AG04449 (cell line): ENCODE measurements around the gene ZNF654.
"Not testable (repeated sequence)": the region's sequence is repeated elsewhere in the genome, so short reads cannot be mapped to it uniquely, and the experiment has no call there.

Source experiments
- CTCF ChIA-PET: fragments of 350-600 bp; formaldehyde crosslinking; extraction: SDS; loops from one replicate; lab custom pipeline; 2021; ENCODE audit warnings: antibody characterized with exemption; lab: Yijun Ruan, JAX
- POLR2A ChIA-PET: fragments of 400-600, 350-600 bp; formaldehyde crosslinking; extraction: SDS; loops from one replicate; lab custom pipeline; 2020; ENCODE audit warnings: antibody characterized with exemption, inconsistent platforms; lab: Yijun Ruan, JAX
- DNase-seq: peaks from one replicate; pipeline ENCODE4 v3.0.0-alpha.2; 2010; ENCODE audit warnings: low read depth, low spot score
- H3K4me3 ChIP-seq: 2 replicates; pipeline ENCODE4 v1.5.1; 2011; ENCODE audit warnings: low read depth, mild to moderate bottlenecking, control low read depth, low read length
- TF ChIP-seq, protein P1 (sequence below): IDR thresholded peaks from one replicate; pipeline ENCODE4 v1.5.1; 2011; ENCODE audit warnings: mild to moderate bottlenecking, moderate library complexity, low read length, control low read depth, inconsistent platforms; ENCODE audit not compliant: insufficient read depth; ENCODE audit errors: missing control alignments

ZNF654 gene

DNA sequence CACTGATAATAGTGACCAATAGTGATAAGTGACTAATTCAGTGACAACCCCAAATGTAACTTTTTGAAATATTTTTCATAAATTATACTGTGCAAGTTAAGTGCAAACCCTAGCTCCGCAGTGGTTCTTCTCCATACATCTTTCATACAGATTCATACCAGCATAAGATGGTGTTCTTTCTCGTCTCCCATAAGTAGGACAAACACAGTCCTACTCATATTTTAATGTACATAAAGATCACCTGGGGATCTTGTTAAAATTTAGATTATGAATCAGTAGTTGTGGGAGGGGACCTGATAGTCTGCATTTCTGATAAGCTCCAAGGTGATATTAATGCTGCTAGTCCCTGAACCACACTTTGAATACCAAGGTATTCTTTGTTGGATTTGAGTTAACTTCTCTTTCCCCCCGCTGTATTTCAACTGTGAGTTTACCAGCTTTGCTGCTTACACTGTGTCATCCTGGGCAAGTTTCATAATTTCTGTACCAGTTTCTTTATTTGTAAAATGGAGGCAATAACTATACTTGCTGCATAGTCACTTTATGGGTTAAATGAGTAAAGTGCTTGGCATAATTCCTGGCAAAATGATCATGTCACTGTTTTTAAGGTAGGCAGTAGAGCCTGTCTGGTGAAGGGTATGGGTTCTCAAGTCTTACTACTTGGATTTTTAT, 56.0 kb downstream of the ZNF654 start:
- CTCF ChIA-PET, result interaction anchor here (1.1 to 6.4 kb wide), 7 partner anchors 9 to 110 kb away, joined by 3 to 49 read pairs (median 10); no protein-coding TSS in a partner anchor
- TF ChIP-seq, protein P1, sequence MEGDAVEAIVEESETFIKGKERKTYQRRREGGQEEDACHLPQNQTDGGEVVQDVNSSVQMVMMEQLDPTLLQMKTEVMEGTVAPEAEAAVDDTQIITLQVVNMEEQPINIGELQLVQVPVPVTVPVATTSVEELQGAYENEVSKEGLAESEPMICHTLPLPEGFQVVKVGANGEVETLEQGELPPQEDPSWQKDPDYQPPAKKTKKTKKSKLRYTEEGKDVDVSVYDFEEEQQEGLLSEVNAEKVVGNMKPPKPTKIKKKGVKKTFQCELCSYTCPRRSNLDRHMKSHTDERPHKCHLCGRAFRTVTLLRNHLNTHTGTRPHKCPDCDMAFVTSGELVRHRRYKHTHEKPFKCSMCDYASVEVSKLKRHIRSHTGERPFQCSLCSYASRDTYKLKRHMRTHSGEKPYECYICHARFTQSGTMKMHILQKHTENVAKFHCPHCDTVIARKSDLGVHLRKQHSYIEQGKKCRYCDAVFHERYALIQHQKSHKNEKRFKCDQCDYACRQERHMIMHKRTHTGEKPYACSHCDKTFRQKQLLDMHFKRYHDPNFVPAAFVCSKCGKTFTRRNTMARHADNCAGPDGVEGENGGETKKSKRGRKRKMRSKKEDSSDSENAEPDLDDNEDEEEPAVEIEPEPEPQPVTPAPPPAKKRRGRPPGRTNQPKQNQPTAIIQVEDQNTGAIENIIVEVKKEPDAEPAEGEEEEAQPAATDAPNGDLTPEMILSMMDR, result no peak
- H3K4me3 ChIP-seq, result no peak overlapping the region
- no peak for DNase-seq
- POLR2A ChIA-PET, result no interaction called here

DNA sequence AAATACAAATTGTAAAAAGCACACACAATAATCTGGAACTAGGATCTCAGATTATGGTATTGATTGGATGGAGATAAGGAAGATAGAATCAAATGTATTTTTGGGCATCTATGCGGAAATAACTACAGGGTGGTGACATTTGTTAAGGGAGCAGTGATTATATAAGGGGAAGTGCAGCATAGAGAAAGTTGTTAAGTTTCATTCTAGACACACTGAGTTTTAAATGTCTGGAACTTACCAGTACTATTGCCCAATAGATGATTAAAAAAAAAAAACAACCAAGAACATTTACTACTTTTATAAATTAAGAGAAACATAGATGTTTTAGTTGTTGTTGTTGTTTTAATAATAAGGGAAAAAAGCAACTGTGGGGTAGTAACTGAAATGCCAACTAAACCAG, 58.6 kb downstream of the ZNF654 start:
- no peak overlapping the region for H3K4me3 ChIP-seq
- TF ChIP-seq, protein P1, result no peak
- DNase-seq, result no peak
- ChIA-PET POLR2A (no interaction called here), CTCF (no interaction called here)

DNA sequence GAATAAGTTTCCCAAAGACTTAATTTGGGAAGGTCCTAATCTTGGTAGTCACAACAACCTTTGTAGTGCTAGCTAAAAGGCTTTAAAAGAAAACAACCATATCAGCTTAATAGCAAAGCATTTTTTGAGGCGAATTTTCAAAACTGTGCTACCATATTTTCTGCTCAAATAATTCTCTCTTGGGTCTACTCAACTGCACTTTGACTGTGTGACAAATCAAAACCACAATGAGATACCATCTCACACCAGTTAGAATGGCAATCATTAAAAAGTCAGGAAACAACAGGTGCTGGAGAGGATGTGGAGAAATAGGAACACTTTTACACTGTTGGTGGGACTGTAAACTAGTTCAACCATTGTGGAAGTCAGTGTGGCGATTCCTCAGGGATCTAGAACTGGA, 59.5 kb downstream of the ZNF654 start:
- CTCF ChIA-PET, DNase-seq, H3K4me3 ChIP-seq, POLR2A ChIA-PET: not testable (repeated sequence)

DNA sequence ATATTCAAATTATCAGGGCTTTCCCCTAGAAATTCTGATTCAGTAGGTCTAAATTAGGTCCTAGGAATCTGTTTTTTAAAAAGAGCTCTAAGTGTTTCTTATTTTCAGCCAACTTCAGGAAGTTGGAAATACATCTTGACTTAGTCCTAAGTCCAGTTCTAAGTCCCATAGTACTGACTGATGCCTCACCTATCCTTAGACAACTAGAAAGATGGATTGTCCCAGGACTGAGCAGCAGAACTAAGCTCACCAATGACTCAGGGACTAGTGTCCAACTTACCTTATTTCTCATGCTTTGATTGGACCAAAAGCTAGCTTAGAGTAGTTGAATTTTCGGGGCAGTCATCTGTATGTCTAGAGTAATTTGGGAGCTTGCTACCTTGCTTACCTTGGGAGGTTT, 64.5 kb downstream of the ZNF654 start:
- CTCF ChIA-PET, result interaction anchor here (0.9 to 4.3 kb wide), 5 partner anchors 8 to 109 kb away, joined by 3 to 41 read pairs (median 3); no protein-coding TSS in a partner anchor
- TF ChIP-seq, protein P1, result no peak
- no peak for DNase-seq
- POLR2A ChIA-PET, result no interaction called here
- no peak overlapping the region for H3K4me3 ChIP-seq

DNA sequence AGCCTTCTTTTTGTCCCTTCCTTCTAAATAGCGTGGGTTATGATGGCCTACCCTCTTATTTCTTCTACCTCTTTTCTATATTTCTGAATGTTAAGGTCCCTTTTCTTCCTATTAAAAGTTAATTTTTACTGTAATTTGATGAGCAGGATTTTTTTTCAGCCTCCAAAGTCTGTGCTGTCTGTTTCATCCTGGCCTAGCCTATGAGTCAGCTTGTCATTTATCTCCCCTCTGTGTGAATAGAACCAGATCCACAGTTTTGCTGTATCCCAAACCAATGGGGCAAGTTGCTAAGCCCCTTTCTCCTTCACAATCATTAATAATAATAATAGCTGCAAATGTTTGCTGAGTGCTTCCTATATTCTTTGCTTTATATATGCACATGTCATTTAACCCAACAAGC, 72.6 kb downstream of the ZNF654 start:
- POLR2A ChIA-PET, result no interaction called here
- DNase-seq, result no peak
- TF ChIP-seq, protein P1, result no peak
- H3K4me3 ChIP-seq, result no peak overlapping the region
- CTCF ChIA-PET, result interaction anchor here (0.8 to 4.9 kb wide), 3 partner anchors 8 to 19 kb away, joined by 3 to 49 read pairs (median 3); no protein-coding TSS in a partner anchor

DNA sequence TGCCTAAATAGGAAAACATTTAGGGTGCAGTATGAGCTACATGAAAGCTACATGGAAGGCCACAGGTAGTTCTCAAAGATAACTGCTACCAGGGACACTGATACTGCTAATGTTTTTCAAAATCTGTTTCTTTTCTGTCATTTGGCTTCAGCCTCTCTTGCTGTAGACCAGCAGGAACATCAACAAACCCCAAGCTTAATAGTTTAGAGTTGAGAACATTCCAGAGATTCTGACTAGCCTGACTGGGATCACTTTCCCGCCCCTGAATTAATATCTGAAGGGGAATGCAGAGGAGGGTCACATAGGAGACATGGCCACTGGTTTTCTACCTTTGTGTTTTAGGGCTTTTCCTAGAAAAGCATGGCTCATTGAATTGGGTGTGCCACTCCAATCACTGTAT, 73.8 kb downstream of the ZNF654 start:
- ChIA-PET CTCF (interaction anchor here (4.9 kb wide), 1 partner anchor 20 kb away, joined by 49 read pairs; no protein-coding TSS in a partner anchor), POLR2A (no interaction called here)
- TF ChIP-seq, protein P1, result no peak
- H3K4me3 ChIP-seq, result no peak overlapping the region
- no peak for DNase-seq

DNA sequence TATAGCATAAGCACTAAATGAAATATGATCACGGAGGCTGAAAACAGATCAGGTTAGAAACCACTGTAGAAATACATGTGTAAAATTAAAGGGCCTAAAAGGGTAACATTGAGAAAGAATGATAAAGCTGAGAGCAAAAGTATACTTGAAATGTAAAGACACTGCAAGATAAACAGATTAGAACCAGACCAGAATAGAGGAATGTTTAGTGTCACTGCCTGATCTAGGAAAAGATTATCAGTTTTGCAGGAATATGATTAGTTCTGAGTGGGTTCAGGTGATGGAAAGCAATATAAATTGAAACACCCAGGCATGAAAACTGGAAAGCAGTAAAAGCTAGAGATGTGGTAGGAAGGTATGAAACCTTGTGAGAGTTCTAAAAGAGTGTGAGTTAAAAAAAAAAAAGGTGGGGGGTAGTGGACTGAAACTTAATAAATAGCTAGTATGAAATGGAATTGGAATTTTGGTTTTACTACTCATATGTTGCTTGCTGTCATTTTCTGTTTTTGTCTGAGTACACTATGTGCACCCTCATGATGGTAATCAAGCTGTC, 74.7 kb downstream of the ZNF654 start:
- POLR2A ChIA-PET, result no interaction called here
- CTCF ChIA-PET, result interaction anchor here (1.3 to 4.9 kb wide), 2 partner anchors 20 to 21 kb away, joined by 4 to 49 read pairs; no protein-coding TSS in a partner anchor
- TF ChIP-seq, protein P1, result no peak
- no peak for DNase-seq
- H3K4me3 ChIP-seq, result no peak overlapping the region
